SJCRH30 (cell line): ENCODE data around the gene TRAF3IP3. TPM values are rescaled to one million over a fixed set of nuclear protein-coding genes. Genes with fewer than 3 reads are reported as not detected.

Experiments
- DNase-seq, 2 experiments: peaks; one replicate each; pipeline ENCODE4 v3.0.0-alpha.2; 2015 to 2020
- H3K27ac ChIP-seq: fragments of 250-450 bp; sonication (Bioruptor Pico); 2 replicates; pipeline ENCODE4 v1.5.1; 2020; ENCODE audit warnings: mild to moderate bottlenecking, moderate library complexity
- H3K27me3 ChIP-seq: fragments of 250-450 bp; sonication (Bioruptor Pico); 2 replicates; pipeline ENCODE4 v1.5.1; 2020; ENCODE audit warnings: mild to moderate bottlenecking, moderate library complexity
- H3K36me3 ChIP-seq: fragments of 250-450 bp; sonication (Bioruptor Pico); 2 replicates; pipeline ENCODE4 v1.5.1; 2020; ENCODE audit warnings: mild to moderate bottlenecking, moderate library complexity
- H3K4me1 ChIP-seq: fragments of 250-450 bp; sonication (Bioruptor Pico); 2 replicates; pipeline ENCODE4 v1.5.1; 2020; ENCODE audit warnings: mild to moderate bottlenecking, moderate library complexity
- H3K4me3 ChIP-seq: fragments of 250-450 bp; sonication (Bioruptor Pico); 2 replicates; pipeline ENCODE4 v1.5.1; 2020; ENCODE audit warnings: mild to moderate bottlenecking, moderate library complexity
- H3K9me3 ChIP-seq: fragments of 250-450 bp; sonication (Bioruptor Pico); replicated peaks from 2 replicates; pipeline ENCODE4 v1.5.1; 2020; ENCODE audit warnings: mild to moderate bottlenecking, moderate library complexity
- total RNA-seq: library from RNA; depleted of rRNA; stranded (reverse); fragments of >200 nt; shearing (Covaris generic); gene quantifications from 2 replicates; pipeline ENCODE4 v1.2.3, GENCODE V29; 2014

TRAF3IP3 gene
- total RNA-seq, 1 experiment from 2014 or later: 0.06 TPM

GRCh38 chr1:209727785-209728184 lies 28.1 kb upstream of the TRAF3IP3 start:
- no peak for DNase-seq
- Histone ChIP-seq H3K9me3 (no peaks in the 10 kb centered on the region), H3K36me3 (no peaks in the 10 kb centered on the region), H3K4me1 (no peaks in the 10 kb centered on the region), H3K4me3 (no peak overlapping the region), H3K27ac (no peak overlapping the region), H3K27me3 (no peaks in the 10 kb centered on the region)

DNA sequence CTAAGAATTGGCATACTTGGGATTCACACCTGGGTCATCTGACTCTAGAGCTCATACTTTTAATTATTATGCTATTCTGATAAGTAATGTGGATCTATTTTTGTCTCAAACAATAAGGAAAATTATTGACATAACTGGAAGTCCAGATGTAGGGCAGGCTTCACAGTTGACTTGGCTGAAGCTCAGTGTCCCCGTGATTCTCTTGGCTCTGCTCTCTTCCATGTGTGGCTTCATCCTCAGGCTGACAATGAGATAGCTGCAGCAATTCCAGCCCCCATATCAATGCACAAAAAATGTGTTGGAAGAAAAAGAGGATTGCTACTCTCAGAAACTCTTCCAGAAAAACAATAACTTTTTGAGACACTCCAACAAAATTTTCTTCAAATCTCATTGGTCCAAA lies 27.4 kb upstream of the TRAF3IP3 start:
- H3K27me3 ChIP-seq: no peaks in the 10 kb centered on the region
- H3K36me3 ChIP-seq: no peaks in the 10 kb centered on the region
- no peak overlapping the region for H3K27ac ChIP-seq
- no peaks in the 10 kb centered on the region for H3K9me3 ChIP-seq
- H3K4me1 ChIP-seq: no peaks in the 10 kb centered on the region
- H3K4me3 ChIP-seq: no peak overlapping the region
- no peak for DNase-seq

DNA sequence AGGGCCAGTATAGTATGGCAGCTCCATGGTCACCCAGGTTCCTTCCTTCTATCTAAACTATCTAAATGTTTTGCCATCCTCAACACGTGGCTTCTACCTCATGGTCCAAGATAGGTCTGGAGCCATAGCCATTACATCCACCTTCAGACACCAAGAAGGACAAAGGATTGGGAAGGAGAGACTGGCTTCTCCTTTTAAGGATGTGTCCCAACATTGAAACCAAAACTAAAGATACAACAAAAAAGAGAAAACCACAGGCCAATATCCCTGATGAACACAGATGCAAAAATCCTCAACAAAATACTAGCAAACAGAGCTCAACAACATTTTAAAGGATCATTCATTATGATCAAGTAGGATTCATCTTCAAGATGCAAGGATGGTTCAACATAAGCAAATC lies 26.4 kb upstream of the TRAF3IP3 start:
- H3K4me1 ChIP-seq: no peaks in the 10 kb centered on the region
- no peaks in the 10 kb centered on the region for H3K27me3 ChIP-seq
- no peaks in the 10 kb centered on the region for H3K9me3 ChIP-seq
- H3K27ac ChIP-seq: no peak overlapping the region
- H3K4me3 ChIP-seq: no peak overlapping the region
- DNase-seq: no peak
- H3K36me3 ChIP-seq: no peaks in the 10 kb centered on the region

- Histone ChIP-seq H3K4me3 (no peak overlapping the region), H3K27ac (no peak overlapping the region)
These were observed 23.1 kb upstream of the TRAF3IP3 start for GRCh38 chr1:209732725-209733124.

GRCh38 chr1:209733409-209734192 lies 22.3 kb upstream of the TRAF3IP3 start:
- DNase-seq: no peak
- Histone ChIP-seq H3K9me3 (no peaks in the 10 kb centered on the region), H3K4me3 (no peak overlapping the region), H3K4me1 (no peaks in the 10 kb centered on the region), H3K27me3 (no peaks in the 10 kb centered on the region; the same call in 1 of the 2 replicates), H3K36me3 (no peaks in the 10 kb centered on the region), H3K27ac (no peak overlapping the region)

More at GRCh38 chr1:209732725-209733124, 23.1 kb upstream of the TRAF3IP3 start:
- no peaks in the 10 kb centered on the region for H3K36me3 ChIP-seq
- no peaks in the 10 kb centered on the region for H3K4me1 ChIP-seq
- no peak for DNase-seq
- H3K27me3 ChIP-seq: no peaks in the 10 kb centered on the region; the same call in 1 of the 2 replicates
- no peaks in the 10 kb centered on the region for H3K9me3 ChIP-seq

DNA sequence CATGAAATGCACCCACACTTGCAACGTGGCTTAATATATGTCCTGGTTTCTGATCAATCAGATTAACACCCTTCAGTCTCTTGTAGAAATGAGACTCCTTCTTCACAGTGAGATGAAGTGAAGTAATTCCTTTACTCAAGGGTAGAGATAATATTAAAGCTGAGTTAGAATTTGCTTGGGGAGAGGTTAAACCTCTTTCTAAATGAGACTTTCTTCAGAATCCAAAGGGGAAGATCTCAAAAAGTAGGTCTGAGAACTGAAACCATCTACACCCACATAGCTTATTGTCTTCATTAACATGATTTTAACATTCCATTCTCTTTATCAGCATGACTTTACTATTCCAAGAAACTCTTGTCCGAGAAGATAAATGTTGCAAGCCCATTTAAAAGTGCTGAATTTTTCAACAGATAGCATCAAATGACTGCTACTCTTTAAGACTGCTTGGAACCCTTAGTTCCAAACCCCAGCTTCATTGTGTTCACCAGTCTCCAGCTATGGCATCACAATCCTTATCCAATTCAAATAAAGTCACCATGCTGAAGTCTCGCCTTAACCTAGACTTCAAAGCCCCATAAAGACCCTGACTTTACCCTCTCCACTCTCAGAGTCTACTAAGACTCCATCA lies 19.2 kb upstream of the TRAF3IP3 start:
- DNase-seq: no peak
- H3K4me3 ChIP-seq: no peak overlapping the region
- H3K27me3 ChIP-seq: no peaks in the 10 kb centered on the region; the same call in 1 of the 2 replicates
- no peak overlapping the region for H3K27ac ChIP-seq
- H3K36me3 ChIP-seq: no peaks in the 10 kb centered on the region
- H3K4me1 ChIP-seq: no peaks in the 10 kb centered on the region
- H3K9me3 ChIP-seq: no peaks in the 10 kb centered on the region

GRCh38 chr1:209737118-209737505 lies 18.7 kb upstream of the TRAF3IP3 start:
- no peak overlapping the region for H3K4me3 ChIP-seq
- H3K27ac ChIP-seq: no peak overlapping the region
- no peaks in the 10 kb centered on the region for H3K9me3 ChIP-seq
- no peaks in the 10 kb centered on the region; the same call in 1 of the 2 replicates for H3K27me3 ChIP-seq
- H3K4me1 ChIP-seq: no peaks in the 10 kb centered on the region
- no peaks in the 10 kb centered on the region for H3K36me3 ChIP-seq
- no peak for DNase-seq

GRCh38 chr1:209738270-209738669 lies 17.6 kb upstream of the TRAF3IP3 start:
- H3K9me3 ChIP-seq: no peaks in the 10 kb centered on the region
- H3K27ac ChIP-seq: no peak overlapping the region
- H3K4me1 ChIP-seq: no peaks in the 10 kb centered on the region
- H3K27me3 ChIP-seq: no peaks in the 10 kb centered on the region; the same call in 1 of the 2 replicates
- DNase-seq: no peak
- no peak overlapping the region for H3K4me3 ChIP-seq
- H3K36me3 ChIP-seq: no peaks in the 10 kb centered on the region

DNA sequence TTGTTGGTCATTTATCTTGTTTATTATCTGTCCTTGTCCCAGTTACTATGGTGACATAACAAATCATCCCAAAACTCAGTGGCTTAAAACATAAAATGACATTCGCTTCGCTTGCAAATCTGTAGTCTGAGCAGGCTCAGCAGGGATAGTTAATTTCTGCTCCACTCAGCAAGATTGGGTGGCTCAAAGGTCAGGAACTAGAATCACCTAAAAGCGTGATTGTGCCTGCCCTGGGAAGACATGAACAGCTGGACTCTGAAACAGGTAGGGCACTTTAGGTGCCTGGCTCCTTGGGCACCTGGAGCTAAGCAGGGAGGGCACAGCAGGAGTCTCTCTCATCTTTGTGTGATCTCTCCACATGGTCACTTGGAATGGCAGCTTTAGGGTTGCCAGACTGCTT lies 14.7 kb upstream of the TRAF3IP3 start:
- no peak for DNase-seq
- no peak overlapping the region for H3K27ac ChIP-seq
- no peak overlapping the region for H3K4me3 ChIP-seq
- no peaks in the 10 kb centered on the region for H3K9me3 ChIP-seq
- H3K36me3 ChIP-seq: no peaks in the 10 kb centered on the region
- no peaks in the 10 kb centered on the region for H3K27me3 ChIP-seq
- no peaks in the 10 kb centered on the region for H3K4me1 ChIP-seq

- no peaks in the 10 kb centered on the region for H3K36me3 ChIP-seq
- no peak for DNase-seq
- H3K27ac ChIP-seq: no peak overlapping the region
- H3K4me1 ChIP-seq: no peaks in the 10 kb centered on the region
- no peaks in the 10 kb centered on the region for H3K27me3 ChIP-seq
- H3K4me3 ChIP-seq: no peak overlapping the region
- H3K9me3 ChIP-seq: no peaks in the 10 kb centered on the region
These were observed 14.0 kb upstream of the TRAF3IP3 start for GRCh38 chr1:209741889-209742288.

- Histone ChIP-seq H3K9me3 (no peaks in the 10 kb centered on the region), H3K27me3 (no peaks in the 10 kb centered on the region), H3K4me1 (no peaks in the 10 kb centered on the region), H3K4me3 (no peak overlapping the region), H3K27ac (no peak overlapping the region), H3K36me3 (no peaks in the 10 kb centered on the region)
- DNase-seq: no peak
These were observed 13.3 kb upstream of the TRAF3IP3 start for GRCh38 chr1:209742409-209743144.

- Histone ChIP-seq H3K9me3 (no peaks in the 10 kb centered on the region), H3K27ac (no peak overlapping the region), H3K36me3 (no peaks in the 10 kb centered on the region), H3K4me3 (no peak overlapping the region), H3K4me1 (no peaks in the 10 kb centered on the region), H3K27me3 (no peaks in the 10 kb centered on the region)
- DNase-seq: no peak
These were observed 12.7 kb upstream of the TRAF3IP3 start for GRCh38 chr1:209743145-209743482.

DNA sequence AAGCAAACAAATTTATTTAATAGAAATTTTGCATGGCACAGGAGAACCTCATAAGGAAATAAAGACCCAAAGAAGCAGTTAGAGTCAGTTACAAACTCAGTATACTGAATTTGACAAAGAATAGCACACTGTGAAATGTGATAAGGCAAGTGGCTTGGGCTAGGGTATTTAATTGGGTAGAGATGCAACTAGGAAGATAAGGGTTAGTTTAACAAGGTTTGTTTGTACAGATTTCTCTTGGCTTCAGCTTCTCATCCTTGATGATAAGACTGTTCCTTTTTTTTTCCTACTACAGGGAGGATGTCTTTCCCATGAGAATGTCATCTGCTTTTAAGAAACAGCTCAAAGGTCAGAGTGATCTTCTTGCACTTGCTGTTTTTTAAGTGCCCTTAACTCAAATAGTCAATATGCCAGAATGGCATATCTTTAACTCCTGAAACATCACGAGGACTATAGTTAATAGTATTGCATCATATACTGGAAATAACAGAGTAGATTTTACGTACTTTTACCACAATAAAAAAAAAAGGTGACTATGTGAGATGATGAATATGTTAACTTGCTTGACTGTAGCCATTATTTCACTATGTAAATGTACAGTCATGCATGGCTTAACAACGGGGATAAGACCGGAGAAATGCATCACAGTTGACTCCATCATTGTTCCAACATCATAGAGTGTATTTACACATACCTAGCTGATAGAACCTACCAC lies 9.2 kb upstream of the TRAF3IP3 start:
- no peak overlapping the region for H3K4me3 ChIP-seq
- no peaks in the 10 kb centered on the region for H3K9me3 ChIP-seq
- H3K27me3 ChIP-seq: no peaks in the 10 kb centered on the region; the same call in 1 of the 2 replicates
- DNase-seq: no peak
- H3K36me3 ChIP-seq: no peaks in the 10 kb centered on the region
- H3K27ac ChIP-seq: no peak overlapping the region
- no peaks in the 10 kb centered on the region for H3K4me1 ChIP-seq

- no peaks in the 10 kb centered on the region for H3K9me3 ChIP-seq
- no peaks in the 10 kb centered on the region for H3K4me1 ChIP-seq
- no peak overlapping the region for H3K27ac ChIP-seq
- no peaks in the 10 kb centered on the region; the same call in 1 of the 2 replicates for H3K27me3 ChIP-seq
- no peaks in the 10 kb centered on the region for H3K36me3 ChIP-seq
- DNase-seq: peak; percentile 91 to 95
- H3K4me3 ChIP-seq: no peak overlapping the region
These were observed 8.1 kb upstream of the TRAF3IP3 start for GRCh38 chr1:209747580-209748262.
